SK-N-SH (cell line): ENCODE data around the gene VGLL4.

Experiments used
- CTCF ChIP-seq: fragments of 200-600 bp; sonication (generic); IDR thresholded peaks from 2 replicates; pipeline ENCODE4 v1.6.1; 2017; ENCODE audit warnings: antibody characterized with exemption, mild to moderate bottlenecking, moderate library complexity
- EP300 ChIP-seq, 2 experiments: IDR thresholded peaks; 2 replicates each; pipeline versions ENCODE4 v1.4.0 to v1.6.1; 2012; ENCODE audit warnings: borderline replicate concordance in 1 of 2, low read depth in 1 of 2, low read length in 1 of 2
- EZH2phosphoT487 ChIP-seq: fragments of 200-600 bp; sonication (generic); IDR thresholded peaks from 2 replicates; pipeline ENCODE4 v1.6.1; 2017; ENCODE audit warnings: low read depth, mixed run types, mild to moderate bottlenecking, antibody characterized with exemption, moderate library complexity, borderline replicate concordance
- MXI1 ChIP-seq: IDR thresholded peaks from 2 replicates; pipeline ENCODE4 v1.6.1; 2012; ENCODE audit warnings: mild to moderate bottlenecking, low read depth, low read length, improper control_type of control experiment
- NFIC ChIP-seq: IDR thresholded peaks from 2 replicates; pipeline ENCODE4 v1.4.0; 2012; ENCODE audit warnings: borderline replicate concordance
- SIN3A ChIP-seq: IDR thresholded peaks from 2 replicates; pipeline ENCODE4 v1.6.1; 2012; ENCODE audit warnings: low read depth, mild to moderate bottlenecking, low read length, moderate library complexity, borderline replicate concordance
- TEAD4 ChIP-seq: IDR thresholded peaks from 2 replicates; pipeline ENCODE4 v1.4.0; 2012; ENCODE audit warnings: mild to moderate bottlenecking, borderline replicate concordance; ENCODE audit not compliant: insufficient read depth

GRCh38 chr3:11612515-11613188 is 31.1 kb downstream of the VGLL4 start:
- TF ChIP-seq MXI1 (no peak), EZH2phosphoT487 (no peak), CTCF (no peak), NFIC (no peak), TEAD4 (no peak), EP300 (IDR thresholded peaks at IDR 0.05; ENCODE audit: borderline replicate concordance in 1 of 2, low read depth in 1 of 2, low read length in 1 of 2) (no peak), SIN3A (no peak)
